GM21529 (cell line): Measurements from ENCODE around the gene RESP18.
A peak's percentile ranks its signal among the peaks of the same experiment; 100 is the strongest.

ENCODE experiments used
- ATAC-seq: cut with Tn5 transposase; IDR thresholded peaks from one replicate; pipeline ENCODE4 v1.9.1; 2021; ENCODE audit not compliant: unreplicated experiment

The RESP18 gene

DNA sequence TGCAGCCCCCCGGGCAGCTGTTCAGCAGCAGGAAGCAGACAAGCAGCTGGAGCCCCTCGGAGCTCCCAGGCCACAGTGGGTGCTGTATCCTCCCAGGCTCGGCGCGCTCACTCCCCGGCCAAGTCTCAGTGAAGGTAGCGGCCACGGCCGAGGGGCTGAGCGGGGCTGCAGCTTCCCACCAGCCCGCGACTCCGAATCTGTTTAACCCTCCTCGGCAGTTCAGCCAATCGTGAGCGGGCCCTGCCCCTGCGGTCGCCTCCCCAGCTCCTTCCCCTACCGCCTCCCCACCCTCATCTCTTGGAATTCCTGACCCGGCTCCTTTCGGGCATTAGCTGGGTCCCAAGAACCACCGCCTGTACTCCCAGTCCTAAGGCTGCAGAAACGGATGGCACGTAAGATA lies at the start of gene RESP18:
Gene RESP18 (minus strand): TSS at position 203 of the 400 bp plus-strand sequence.
- no peak for ATAC-seq

DNA sequence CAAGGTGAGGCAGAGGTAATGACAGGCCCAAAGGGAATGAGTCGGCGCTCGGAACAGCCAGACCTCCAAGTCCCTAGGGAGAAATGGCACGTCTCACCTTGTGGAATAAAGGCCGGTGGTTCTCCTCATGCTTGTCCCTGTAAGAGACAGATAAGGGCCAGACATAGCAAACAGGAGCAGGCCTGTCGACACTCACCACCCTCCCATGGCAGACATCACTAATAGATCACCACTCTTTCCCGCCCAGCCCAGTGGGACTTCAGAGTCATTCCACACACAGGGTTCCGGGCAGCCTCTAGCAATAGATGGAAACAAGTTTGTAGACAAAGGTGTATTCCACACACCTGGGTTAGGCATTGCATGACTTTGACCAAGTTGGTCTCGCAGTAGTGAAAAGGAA lies 48.9 kb upstream of the RESP18 start:
- ATAC-seq = no peak

DNA sequence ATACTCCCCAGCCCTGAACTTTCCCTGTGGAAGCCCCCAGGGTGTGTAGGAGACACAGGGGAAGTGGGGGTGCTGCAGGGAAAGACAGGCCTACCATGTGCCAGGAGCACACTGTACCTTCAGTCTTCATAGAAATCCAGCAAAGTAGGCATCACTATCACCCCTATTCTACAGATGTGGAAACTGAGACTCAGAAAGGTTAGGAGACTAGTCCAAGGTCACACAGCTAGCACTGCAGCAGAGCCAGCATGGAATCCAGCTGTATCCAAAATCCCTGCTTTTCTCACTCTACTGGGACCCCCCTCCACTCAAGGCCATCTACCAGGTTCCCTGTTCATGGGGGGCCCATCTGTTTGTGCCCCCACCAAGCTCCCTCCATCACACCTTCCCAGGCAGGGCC lies 48.4 kb upstream of the RESP18 start:
- no peak for ATAC-seq

DNA sequence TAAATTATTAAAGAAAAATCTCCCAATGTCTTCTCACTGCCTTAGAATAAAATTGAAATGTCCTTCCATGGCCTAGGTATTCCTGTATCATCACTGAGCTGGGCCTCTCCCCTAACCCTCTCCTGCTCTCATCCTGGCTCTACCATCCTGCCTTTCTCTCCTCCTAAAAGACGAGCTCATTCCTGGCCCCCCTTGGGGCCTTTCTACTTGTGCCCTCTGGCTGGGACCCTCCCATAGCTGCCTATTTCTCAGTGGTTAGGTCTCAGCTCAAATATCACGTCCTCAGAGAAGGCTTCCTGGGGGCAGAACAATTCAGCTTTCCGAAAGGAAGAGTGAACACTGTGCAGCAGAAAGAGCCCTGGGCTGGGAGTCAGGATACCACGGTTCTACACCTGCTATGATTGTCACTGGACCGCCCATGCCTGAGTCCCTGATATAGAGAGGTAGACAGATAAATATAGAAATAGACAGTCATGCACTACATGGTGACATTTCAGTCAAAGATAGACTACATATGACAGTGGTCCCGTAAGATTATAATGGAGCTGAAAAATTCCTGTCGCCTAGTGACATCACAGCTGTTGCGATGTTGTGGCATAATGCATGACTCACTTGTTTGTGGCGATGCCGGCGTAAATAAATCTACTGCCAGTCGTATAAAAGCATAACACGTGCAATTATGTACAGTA lies 45.8 kb upstream of the RESP18 start:
- ATAC-seq = no peak

DNA sequence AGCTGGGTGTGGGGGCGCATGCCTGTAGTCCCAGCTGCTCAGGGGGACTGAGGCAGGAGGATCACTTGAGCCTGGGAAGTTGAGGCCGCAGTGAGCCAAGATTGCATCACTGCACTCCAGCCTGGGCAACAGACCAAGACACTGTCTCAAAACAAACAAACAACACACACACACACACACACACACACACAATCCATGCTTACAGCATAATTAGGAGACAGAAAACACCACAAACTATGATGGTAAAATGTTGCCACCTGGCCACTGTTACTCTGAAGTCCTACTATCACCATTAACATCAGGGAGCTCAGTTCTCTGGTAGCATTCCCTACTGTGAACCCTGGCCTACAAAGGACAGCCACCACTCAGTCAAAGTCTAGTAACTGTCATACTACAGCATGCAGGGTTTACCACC lies 36.9 kb upstream of the RESP18 start:
- no peak for ATAC-seq

DNA sequence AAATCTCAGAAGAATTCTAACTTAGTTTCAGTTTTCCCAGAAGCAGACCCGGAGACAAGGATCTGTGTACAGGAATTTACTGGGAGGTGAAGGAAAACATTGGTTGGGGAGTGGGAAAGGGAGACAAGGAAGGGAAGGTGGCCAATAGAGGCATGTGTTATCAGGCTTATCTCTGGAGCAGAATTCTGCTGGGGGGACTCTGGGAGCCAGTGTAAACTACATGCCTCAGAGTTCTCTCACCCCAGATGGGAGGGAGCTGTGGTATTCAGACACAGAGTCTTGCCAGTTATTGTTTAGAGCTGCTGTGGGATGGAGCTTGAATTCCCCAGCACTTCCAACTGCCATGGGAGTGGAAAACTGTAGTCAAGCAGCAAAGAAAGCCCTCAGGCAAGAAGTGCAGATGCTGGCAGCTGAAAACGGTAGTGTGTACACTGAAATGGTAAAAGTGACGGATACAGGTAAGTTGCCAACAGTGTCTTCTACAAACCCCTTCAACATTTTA lies 36.2 kb upstream of the RESP18 start:
- no peak for ATAC-seq

DNA sequence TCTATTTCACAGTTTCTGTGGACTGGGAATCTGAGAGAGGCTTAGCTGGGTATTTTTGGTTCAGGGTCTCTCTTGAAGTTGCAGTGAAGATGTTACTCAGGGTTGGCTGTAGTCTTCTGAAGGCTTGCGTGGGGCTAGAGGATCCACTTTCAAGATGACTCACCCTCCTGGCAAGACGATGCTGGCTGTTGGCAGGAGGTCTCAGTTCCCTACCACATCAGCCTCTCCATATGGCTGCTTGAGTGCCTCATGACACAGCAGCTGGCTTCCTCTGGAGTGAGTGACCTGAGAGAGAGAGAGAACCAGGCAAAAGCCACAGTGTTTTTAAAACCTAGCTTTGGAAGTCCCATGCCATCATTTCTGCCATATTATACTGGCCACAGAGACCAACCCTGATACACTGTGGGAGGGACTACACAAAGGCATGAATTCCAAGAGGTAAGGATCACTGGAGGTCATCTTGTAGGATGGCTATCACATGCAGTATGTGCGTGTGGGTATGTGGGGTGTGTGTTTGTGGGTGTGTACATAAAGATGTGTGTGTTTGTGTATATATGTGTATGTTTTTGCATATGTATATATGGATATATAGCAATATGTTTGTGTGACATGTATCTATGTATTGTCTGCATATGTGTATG lies 30.1 kb upstream of the RESP18 start:
- ATAC-seq = peak; percentile 86

DNA sequence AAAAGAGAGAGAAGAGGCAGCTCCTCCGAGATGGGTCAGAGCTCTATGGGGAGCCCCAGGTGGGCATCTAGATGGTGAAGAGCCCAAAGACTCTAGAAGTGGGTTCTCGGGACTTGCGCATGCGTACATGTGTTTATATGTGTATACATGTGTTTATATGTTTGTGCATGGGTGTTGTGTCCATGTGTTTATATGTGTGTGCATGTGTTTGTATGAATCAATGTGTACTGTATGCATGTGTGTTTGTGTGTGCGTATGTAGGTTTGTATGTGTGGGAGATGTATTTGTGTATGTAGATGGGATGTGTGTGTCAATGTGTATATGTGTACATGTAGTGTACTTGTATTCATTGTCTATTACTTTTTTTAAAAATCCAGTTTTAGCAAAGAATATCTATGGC lies 29.5 kb upstream of the RESP18 start:
- ATAC-seq = no peak

DNA sequence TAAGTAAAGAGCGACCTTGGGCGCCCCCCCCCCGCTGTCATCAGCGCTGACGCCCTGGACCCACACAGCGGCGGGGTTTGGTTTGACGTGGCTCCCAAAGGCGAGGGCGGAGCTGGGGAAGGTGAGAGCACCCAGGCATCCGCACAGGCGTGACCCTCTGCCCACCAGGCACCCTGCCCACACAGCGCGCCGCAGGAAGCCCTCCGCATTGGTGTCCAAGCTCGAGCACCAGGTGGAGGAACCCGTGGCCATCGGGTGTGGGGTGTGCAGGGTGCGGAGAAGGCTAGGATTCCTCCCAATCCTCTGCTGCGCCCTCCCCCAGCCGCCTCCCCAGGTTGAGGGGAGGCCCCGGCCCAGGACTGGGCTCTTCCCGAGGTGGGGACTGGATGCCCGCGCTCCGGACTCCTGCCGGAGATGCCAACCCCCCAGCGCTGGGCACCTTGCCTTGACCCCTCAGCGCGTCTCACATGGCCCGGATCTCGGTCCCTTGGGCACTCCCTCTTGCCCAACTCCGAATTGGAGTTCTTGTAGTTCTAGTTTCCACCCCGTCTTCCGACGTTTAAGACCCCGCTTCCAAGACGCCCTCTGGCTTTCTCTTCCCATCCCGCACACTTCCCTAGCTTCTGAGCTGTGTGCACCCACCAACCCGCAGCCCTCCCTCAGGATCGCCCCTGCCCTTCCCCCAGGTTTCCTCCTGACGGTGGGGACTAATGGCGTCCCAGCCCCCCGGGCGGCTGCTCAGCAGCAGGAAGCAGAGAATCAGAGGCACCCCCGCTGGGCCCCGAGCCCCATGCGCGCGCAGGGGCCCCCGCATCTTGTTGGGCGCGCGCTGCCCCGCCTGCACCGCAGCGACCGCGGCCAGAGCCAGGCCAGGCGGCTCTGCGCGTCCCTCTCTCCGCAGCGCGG lies 25.9 kb upstream of the RESP18 start:
- ATAC-seq = no peak

DNA sequence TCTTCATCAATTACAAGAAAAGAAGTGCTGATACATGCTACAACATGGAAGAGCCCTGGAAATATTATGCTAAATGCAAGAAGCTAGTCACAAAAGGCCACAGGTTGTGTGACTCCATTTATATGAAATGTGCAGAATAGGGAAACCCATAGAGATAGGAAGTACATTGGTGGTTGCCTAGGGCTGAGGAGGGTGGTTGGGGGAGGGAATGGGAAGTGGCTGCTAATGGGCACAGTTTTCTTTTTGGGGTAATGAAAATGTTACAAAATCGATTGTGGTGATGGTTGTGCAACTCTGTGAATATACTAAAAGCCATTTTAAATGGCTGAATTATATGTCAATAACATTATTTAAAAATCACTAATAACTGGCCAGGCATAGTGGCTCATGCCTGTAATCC lies 24.3 kb upstream of the RESP18 start:
- no peak for ATAC-seq

DNA sequence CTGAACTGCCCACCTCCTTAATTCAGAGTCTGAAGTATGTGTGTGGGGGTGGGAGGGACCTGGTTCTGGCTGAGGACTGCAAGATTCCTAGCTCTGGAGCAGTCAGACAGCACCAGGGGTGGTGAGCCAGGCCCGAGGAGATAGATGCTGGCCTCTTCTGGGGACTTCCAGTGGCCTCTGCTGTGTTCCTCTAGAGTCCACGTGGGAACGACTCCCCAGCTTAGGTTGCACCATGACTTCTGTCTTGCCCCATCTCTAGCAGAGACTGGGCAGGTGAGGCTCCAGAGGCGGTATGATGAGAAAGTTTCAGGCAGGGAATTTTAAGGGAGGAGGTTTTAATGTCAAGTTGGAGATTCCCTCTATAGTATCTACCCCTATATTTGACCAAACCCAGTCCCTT lies 22.0 kb upstream of the RESP18 start:
- ATAC-seq = no peak

DNA sequence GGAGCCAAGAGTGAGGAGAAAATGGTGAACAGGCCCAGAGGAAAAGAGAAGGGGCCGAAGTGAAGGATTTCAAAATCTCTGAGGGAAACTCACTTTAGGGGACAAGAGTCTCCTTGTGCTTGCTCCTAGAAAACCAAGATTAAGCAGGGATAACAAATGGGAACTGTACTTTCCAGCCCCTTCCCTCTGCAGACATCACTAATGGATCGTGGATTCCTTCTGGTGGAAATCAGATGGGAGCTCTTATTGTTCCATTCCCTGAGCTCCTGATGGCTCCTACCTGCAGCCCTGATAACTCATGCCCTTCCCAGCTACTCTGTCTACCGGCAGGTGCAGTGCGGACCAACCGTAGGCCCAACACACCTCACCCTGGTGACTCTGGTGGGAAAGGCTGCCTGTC lies 20.6 kb upstream of the RESP18 start:
- ATAC-seq = no peak

DNA sequence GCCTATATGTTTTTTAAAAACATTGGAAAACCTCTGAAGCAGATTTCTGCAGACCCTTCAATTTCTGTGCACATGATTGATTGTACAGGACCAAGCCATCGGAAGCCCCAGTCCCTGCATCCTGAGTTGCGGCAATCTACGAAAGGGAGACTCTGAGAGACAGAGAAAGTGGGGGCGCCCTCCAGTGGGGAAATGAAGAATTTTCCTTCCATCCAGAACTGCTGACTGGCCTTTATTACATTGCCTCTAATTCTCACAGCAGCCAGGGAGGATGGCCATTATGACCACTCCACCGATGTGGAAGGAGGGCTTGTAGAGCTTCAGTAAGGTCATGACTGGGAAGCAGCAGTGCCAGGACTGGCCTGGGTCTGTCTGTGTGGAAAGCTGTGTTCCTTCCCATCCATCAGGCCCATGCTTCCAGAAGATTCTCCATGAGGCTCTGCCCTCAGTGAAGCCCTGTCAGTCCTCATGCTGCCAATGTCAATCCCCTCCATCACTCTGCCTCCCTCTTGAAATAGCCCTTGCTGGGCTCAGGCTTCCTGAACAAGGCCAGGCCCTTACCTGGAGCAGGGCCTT lies 20.0 kb upstream of the RESP18 start:
- peak; percentile 82 for ATAC-seq

DNA sequence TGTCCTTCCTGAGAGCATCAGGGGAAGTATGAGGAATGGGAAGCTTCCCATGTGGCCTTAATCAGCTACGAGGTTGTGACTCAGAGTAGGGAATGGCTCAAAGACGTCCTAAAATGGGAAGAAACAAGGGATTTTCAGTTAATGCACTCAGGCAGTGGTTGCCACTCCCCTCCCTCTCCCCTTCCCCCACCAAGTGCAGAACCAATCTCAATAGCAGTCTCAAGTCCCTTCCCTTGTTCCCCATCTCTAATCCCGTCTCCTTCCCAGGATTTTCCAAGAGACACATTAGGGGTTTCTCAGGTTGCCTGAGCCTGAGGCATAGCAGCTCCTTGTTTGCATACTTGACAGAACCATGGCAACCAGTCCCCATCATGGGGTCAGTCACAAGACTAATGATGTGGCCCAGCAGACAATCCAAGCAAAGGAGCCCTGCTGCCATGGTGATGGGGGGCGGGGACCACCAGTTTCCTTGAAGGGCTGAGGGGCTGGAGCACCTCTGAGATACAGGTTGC lies 18.2 kb upstream of the RESP18 start:
- no peak for ATAC-seq

DNA sequence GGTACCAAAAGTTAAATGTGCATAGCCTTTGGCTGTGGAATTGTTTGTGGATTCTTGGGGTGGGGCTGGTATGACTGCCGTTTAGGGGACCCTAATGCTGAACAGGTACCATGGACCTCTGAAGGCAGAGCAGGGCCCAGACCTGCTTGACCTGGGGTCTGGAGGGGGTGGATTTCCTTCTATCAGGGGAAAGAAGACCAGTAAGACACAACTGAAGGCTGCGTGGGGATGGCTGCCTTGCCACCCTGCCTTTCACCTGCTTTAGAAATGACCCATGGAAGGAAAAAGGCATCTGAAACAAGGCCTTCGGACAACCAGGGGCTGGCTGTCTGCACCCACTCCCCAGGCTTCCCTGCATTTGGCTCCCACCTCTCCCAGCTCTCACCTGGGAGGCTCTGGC lies 17.7 kb upstream of the RESP18 start:
- no peak for ATAC-seq

DNA sequence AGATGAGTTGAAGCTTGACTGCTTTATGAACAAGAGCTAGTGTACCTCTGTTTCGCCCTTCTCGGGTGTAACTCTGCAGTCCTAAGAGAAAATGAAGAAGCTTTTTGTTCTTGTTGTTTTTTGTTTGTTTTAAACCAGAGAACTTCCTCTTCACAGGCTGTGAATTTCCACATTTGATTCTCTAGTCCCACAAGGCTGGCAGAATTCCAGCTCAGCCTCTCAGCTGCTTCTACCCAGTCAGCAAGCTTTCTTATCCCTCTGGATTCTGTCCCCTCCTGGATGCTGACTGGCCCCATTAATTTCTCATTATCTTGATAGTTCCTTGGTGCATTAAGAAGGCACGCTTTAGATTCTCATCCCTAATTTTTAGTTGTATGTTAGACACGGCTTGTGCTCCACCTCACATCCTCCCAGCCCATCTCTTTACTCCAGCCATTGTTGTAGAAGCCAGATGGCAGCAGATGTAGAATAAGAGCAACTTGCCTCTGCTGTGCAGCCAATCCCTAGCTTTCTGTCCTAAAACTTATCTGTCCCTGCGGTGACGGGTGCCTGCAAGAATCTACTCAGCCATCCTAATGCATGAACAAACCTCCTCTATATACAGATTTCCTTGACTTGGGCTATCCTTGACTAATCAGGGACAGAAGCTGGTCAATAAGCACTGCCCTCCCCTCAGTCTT lies 12.3 kb upstream of the RESP18 start:
- no peak for ATAC-seq

DNA sequence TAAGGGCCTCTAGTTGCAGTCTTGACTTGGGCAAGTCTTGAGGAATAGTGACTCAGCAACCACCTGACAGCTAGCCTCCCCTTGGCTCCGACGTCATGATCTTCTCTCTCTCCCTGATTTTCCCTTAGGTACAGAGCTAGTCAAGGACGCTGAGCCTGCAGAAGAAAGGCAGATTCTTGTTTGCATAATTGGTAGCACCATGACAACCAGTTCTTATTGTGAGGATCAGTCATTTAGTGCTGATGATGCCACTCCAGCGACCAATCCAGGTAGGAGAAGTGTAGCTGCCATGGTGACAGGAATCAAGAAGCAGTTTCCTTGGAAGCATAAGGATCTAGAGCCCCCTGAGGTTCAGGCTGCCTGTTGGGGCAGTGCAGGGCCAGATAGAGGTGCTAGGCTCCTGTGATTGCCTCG lies 2.8 kb upstream of the RESP18 start:
- no peak for ATAC-seq

DNA sequence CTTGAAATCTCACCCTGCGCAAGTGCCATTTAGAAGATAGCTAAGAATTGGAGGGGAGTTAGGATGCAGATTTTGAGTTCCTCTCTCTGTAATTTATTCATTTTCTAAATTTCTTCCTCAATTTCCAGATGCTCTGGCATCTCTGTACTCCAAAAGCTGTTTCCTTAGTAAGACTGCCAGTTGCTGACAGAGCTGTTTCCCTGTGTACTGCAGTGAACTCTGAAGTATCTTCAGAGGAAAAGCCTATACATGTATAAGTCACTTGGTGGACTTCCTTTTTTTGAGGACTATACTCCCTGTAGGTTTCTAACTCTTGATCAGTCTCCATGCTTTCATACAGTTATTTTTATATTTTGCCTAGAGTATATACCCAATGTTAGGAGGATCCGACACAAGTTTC lies 1.5 kb upstream of the RESP18 start:
- ATAC-seq = no peak

DNA sequence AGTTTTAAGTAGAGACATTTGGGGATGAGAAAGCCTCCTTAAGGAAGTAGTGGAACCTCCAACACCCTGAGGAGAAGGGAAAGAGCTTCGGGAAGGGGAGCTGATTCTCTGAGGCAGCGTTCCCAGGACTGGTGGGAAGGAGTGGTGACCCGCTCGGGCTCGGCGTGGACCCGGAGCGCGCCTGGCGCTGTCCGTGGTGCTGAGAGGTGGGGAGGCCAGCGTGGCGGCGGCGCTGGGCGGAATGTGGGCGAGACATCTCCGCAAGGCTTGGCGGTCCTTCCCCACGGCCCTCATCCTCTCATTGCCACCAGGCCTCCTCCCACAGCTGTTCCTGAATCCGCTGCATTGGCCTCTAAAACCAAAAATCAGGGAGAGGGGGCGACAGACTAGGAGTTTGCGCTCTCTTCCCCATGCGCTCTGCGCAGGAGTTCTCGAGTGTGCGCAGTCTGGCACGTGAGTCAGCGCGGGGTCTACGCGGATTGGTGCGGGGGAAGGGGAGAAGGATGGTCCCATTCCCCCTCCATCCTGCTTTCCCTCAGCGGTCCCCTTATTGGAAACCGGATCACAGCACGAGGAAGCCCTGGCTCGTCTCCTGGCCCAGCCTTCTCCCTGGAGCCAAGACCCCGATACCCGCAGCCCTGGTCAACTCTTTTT lies 857 bp downstream of the RESP18 start:
- ATAC-seq = no peak

DNA sequence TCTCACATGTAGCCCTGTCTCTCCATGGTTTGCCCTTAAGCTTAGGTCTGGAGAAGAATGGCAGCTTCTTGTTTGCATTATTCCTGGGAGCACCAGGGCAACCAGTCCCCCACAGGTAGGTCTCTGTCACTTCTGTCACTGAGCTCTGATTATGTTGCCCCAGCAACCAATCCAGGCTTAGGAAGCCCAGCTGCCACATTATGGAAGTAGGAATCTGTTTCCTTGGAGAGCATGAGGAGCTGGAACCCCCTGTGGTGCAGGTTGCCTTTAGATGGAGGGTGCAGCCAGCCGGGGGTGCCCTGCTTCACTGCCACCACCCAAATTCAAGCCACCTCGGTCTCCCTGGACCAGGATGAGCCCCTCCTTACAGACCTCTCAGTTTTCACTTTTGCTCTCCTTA lies 4.8 kb downstream of the RESP18 start:
- ATAC-seq = no peak
